ENCODE measurements around the gene CTNNA2.

Gene CTNNA2

GRCh38 chr2:80454628-80455027, 941.8 kb downstream of the CTNNA2 start:
- DNase-seq = no peak

GRCh38 chr2:80459028-80459427, 946.2 kb downstream of the CTNNA2 start:
- no peak for DNase-seq

GRCh38 chr2:80461505-80462197, 948.8 kb downstream of the CTNNA2 start:
- no peak for DNase-seq

GRCh38 chr2:80462654-80463053, 949.8 kb downstream of the CTNNA2 start:
- DNase-seq = no peak

GRCh38 chr2:80464275-80464674, 951.4 kb downstream of the CTNNA2 start:
- no peak for DNase-seq

- DNase-seq = no peak
Observed at GRCh38 chr2:80467262-80467811, 954.5 kb downstream of the CTNNA2 start.

GRCh38 chr2:80469428-80469827, 956.6 kb downstream of the CTNNA2 start:
- no peak for DNase-seq

- DNase-seq = no peak
Observed at GRCh38 chr2:80473069-80473468, 960.2 kb downstream of the CTNNA2 start.

GRCh38 chr2:80473796-80474195, 960.9 kb downstream of the CTNNA2 start:
- DNase-seq = no peak

- no peak for DNase-seq
Observed at GRCh38 chr2:80475970-80476369, 963.1 kb downstream of the CTNNA2 start.

- no peak for DNase-seq
Observed at GRCh38 chr2:80476535-80477117, 963.8 kb downstream of the CTNNA2 start.

- no peak for DNase-seq
Observed at GRCh38 chr2:80482276-80482675, 969.4 kb downstream of the CTNNA2 start.

- no peak for DNase-seq
Observed at GRCh38 chr2:80489717-80490116, 976.9 kb downstream of the CTNNA2 start.

GRCh38 chr2:80490964-80491363, 978.1 kb downstream of the CTNNA2 start:
- no peak for DNase-seq

- no peak for DNase-seq
Observed at GRCh38 chr2:80496346-80496745, 983.5 kb downstream of the CTNNA2 start.

- DNase-seq = no peak
Observed at GRCh38 chr2:80496775-80497174, 983.9 kb downstream of the CTNNA2 start.

- no peak for DNase-seq
Observed at GRCh38 chr2:80499095-80499494, 986.2 kb downstream of the CTNNA2 start.

GRCh38 chr2:80501874-80502624, 989.2 kb downstream of the CTNNA2 start:
- no peak for DNase-seq

- no peak for DNase-seq
Observed at GRCh38 chr2:80506563-80506962, 993.7 kb downstream of the CTNNA2 start.

GRCh38 chr2:80510716-80511115, 997.9 kb downstream of the CTNNA2 start:
- DNase-seq = no peak

- DNase-seq = no peak
Observed at GRCh38 chr2:80515964-80516363, 1003.1 kb downstream of the CTNNA2 start.

- DNase-seq = no peak
Observed at GRCh38 chr2:80517316-80517715, 1004.5 kb downstream of the CTNNA2 start.

- DNase-seq = no peak
Observed at GRCh38 chr2:80519121-80519643, 1006.3 kb downstream of the CTNNA2 start.

All from GOT3 (cell line).